HG03521 (cell line): ENCODE results near the gene AIP.
"Not testable (repeated sequence)": the region's sequence is repeated elsewhere in the genome, so short reads cannot be mapped to it uniquely, and the experiment has no call there.

ENCODE experiments used
- ATAC-seq: cut with Tn5 transposase; IDR thresholded peaks from one replicate; pipeline ENCODE4 v1.9.1; 2021; ENCODE audit warnings: mild to moderate bottlenecking, moderate library complexity; ENCODE audit not compliant: unreplicated experiment

Gene AIP

DNA sequence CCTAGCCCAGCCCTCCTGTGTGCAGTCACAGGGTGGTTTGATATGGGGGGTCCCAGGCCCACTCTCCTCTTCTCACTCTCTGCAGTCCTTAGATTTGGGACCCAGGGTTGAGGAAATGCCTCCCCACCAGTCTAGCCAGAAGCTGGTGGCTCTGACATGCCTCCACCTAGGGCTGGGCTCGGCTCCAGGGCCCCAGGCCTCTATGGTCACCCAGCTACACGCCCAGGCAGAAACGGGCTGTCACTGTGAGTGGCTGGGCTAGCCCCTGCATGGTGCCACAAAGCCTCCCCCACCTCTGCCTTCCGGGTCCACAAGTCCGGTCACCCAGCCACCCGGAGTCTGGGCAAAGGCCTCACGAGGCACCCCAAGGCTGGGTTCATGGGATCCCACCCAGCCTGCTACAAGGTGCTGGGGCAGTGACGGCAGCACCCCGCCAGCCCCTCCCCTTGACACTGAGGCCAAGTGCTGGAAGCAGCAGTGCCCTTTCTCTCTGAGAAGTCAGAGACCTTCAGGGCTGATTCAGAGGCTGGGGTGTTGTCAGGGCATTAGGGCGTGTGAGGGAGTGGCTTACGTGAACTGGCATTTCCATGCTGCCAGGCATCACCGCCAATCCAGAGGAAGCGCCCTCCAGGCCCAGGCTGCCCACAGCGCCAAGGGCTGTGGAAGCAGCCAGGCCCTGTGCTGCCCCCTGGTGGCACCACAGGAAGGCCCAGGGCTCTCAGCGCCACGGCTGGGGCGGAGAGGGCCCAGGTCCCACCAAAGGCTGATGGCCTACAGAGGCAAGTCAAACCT lies 23.0 kb downstream of the AIP start:
- ATAC-seq, result no peak

- no peak for ATAC-seq
Observed at GRCh38 chr11:67506426-67507051, 23.7 kb downstream of the AIP start.

DNA sequence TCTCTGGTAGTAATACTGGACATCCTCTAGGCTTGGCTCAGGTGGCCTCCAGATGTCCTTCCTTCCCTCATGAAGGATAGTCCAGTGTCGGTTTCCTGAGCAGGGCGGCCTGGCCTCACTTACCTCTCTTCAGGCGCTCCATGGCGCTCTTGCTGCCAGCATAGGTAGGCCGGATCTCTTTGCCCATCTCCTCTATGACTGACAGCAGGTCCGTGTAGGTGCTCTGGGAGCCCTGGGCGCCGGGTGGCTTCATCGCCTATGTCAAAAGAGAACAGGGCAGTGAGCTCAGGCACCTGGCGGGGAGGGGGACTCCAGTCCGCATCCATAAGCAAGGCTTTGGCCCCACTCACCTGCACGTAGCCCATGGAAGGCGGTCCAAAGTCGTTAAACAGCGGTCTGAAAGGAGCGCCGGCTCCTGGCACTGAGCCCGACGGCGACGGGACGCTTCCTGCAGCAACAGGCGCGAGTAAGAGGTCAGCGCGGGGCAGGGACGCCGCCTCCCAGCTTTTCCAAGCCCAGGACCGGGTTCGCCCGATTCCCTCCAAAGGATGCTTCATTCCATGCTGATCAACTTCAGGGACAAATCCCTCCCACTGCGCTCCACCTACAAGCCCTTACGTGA lies 24.5 kb downstream of the AIP start:
- no peak for ATAC-seq

GRCh38 chr11:67507864-67508485 lies 25.1 kb downstream of the AIP start, which contains the start of gene CDK2AP2:
CDK2AP2 (minus strand) TSS chr11:67508162; CDS start chr11:67508082, 80 bp downstream.
- ATAC-seq, result peak; percentile 77

- ATAC-seq, result peak; percentile 31
Observed at GRCh38 chr11:67508486-67509121, 25.8 kb downstream of the AIP start.

DNA sequence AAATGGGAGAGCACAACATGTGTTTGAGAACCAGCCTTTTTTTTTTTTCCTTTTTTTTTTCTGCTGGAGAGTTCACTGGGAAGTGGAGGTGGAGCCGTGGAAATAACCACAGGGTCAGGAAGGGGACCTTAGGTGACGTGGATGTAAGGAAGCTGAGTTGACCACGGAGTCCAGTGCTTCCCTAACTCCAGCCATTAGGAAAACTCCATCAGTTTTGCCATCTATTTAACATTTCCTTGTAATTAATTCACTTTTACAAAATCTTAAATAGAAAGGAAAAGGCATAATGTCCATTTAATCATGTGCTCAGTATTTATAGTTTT lies 27.2 kb downstream of the AIP start:
- no peak for ATAC-seq

DNA sequence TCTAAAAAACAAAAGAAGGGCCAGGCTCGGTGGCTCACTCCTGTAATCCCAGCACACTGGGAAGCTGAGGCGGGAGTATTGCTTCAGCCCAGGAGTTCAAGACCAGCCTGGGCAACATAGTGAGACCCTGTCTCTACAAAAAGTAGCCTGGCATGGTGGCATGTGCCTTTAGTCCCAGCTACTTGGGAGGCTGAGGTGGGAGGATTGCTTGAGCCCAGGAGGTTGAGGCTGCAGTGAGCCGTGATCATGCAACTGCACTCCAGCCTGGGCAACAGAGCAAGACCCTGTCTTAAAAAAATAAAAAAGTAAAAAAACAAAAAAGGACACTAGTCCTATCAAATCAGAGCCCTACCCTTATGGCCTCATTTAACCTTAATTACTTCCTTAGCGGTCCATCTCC lies 28.7 kb downstream of the AIP start:
- not testable (repeated sequence) for ATAC-seq

DNA sequence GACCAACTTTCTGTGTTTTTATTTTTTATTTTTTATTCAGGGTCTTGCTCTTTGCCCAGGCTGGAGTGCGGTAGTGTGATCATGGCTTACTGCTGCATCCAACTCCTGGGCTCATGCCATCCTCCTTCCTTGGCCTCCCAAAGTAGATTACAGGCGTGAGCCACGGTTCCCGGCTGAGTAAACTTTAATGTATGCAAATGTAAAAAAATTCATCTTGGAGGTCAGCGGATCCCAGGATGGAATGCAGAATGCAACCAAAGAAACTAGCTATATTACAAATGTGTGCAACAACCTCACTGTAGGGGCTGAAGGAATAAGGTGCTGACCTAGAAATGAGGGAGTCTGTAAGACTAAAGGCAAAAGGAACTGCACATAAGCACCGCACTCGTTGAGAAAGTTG lies 31.3 kb downstream of the AIP start:
- ATAC-seq, result no peak

GRCh38 chr11:67516806-67517205 lies 34.0 kb downstream of the AIP start:
- no peak for ATAC-seq

DNA sequence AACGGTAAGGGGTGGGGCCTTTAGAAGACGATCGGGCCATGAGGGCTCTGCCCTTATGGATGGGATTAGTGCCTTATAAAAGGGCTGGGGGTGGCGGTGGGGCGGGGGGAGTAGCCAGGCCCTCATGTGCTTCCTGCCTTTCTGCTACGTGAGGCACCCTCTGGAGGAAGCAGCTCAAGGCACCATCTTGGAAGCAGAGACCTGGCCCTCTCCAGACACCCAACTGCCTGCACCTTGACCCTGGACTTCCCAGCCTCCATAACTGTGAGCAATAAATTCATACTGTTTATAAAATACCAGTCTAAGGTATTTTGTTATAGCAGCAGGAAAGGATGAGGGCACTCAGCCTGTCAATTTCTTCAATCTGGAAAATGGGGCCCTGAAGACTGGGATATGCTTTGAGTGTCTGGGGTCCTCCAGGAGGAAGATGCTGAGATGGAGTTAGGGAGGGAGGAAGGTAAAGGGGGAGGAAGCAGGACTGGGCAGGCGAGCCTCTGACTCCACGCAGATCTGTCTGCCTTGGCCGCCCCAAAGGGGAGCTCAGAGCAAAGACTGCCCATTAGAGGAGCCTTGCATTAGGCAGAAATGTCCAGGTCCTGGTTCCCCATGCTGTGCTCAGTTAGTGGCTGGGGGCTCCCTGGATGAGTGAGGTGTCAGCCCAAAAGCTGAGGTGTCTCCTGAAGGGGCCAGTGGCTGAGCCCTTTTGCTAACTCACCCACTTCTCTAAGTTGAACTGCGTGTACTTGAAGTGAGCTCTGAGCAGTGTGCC lies 35.1 kb downstream of the AIP start:
- no peak for ATAC-seq

DNA sequence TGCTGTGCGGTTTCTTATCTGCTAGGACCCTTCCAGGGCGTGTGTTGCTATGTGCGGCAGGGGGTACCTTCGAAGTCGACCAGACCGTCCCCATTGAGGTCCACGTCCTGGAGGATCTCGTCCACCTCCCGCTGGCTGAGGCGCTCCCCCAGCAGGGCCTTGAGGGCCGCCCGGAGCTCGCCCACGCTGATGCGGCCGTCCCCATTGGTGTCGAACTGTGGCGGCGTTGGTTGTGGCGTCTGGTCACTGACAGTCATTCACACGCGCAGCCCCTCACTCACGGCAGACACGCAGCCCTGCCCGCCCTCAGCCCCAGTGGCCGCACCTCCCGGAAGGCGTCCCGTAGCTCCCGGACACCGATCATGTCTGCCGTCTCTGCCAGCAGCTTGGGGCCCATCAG lies 36.9 kb downstream of the AIP start:
- ATAC-seq, result no peak

GRCh38 chr11:67520856-67521824 lies 38.3 kb downstream of the AIP start:
- ATAC-seq, result no peak

DNA sequence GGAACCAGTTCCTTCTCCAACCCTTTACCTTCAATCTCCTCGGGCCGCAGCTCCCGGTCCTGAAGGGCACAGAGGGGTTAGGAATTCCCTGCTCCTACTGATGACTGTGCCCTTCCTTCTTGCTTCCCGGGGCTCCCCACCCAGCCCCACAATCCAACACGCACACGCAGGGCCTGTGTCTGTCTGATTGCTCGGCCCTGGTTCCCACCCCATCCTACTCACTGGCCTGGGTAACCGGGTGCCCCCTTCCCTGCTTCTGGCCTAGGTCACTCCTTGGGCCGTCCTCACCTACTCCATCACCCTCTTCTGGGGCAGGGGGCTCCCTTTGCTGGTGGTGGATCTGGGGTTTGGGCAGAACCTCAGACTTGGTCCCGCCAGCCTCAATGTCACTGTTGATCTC lies 39.1 kb downstream of the AIP start:
- ATAC-seq, result no peak

DNA sequence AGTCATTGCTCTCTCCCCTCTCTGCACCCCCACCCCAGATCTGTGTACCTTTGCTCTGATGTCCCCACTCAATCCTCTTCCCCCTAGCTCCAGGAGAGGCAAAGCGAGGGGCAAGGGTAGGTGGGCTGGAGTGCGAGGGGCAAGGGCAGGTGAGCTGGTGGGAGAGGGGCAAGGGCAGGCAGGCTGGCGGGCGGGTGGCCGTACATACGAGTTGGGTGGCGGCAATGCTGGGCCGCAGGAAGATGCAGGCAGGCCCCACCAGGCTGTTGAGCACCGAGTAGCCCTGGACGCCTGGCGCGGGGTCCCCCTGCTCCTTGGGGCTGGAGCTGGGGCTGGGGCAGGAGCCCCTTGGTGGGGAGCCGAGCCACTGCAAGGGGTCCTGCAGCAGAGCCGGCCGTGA lies 39.5 kb downstream of the AIP start:
- no peak for ATAC-seq

DNA sequence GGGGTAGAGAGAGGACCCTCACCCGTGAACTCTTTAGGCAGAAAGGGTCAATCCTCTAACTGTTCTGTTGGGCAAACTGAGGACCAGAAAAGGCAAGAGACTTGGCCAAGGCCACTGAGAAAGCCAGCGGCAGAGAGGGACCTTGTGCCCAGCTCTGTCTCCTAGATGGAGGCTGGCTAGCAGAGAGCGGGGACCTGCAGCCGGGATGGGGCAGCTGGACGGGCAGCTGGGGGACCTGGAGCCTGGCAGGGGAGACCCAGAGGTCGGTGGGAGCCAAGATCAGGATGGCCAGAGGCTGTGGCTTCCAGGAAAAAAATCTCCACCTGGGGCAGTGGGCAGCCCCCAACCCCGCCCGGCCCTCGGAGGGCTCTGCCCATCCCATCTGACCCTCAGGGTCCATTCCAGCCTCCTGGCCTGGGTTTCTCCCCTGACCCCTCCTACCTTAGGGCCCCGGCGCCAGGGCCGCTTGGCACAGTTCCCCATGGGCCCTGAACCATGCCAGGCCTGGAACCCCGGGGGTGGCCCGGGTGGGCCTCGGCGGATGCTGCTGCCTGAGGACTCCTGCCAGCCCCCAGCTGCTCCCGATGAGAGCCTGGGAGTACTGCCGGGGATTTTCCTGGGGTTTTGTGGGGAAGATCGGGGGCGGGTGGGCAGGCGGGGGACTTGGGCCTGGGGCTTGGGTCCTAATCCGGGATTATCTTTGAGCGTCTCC lies 40.2 kb downstream of the AIP start, which contains the start of gene CABP2:
TSS of gene CABP2 (minus strand) at position 603 of the 712 bp plus-strand sequence. CDS start at position 483, 120 bp downstream.
- no peak for ATAC-seq

DNA sequence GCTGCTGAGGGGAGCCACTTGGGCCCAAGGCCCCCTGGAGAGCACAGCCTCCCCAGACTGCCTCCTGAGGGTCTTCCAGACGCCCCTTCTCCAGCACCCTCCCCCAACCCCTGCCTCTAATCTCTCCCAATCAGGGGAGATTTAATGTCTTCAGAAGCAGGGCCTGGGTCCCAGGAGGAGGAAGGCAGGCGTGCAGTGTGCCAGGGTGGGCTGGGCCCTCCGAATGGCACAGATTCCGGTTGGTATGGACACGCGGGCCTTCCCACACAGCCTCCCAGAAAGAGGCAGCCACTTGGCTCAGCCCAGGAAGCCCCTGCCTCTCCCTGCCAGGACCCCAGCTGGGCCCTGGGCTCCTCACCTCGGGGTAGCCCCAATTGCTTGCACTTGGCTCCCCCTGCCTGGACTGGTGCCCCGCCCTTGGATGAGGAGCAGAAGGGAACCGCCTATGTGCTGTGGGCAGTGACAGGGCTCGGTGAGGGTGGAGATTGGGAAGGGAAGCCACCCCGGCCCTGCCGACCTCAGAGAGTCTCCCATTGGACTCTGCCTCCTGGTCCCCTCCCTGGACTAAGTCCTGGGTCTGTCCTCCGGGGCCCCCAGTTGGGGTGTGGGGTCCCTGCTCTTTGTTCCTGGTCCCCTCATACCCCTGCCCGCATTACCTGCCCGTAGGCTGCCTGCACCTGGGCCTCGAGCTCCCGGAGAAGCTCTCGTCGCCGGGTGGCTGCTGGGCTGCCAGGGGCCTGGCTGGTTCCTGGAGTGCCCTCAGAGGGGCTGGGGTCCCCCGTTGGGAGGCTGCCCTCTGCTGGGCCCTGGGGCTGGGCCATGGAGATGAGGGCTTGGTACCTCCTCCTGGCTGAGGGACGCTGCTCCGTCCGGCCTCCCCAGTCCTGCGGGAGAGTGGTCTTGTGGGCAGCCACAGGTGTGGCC lies 41.0 kb downstream of the AIP start:
- no peak for ATAC-seq

GRCh38 chr11:67524480-67524808 lies 41.6 kb downstream of the AIP start:
- ATAC-seq, result no peak
